ENCODE measurements around the gene BSPRY.

- TF ChIP-seq CTCF (IDR thresholded peaks at IDR 0.05; ENCODE audit: insufficient read depth, low read length) = no peak
- no peak for TF ChIP-seq REST (IDR thresholded peaks at IDR 0.05; ENCODE audit: insufficient replicate concordance, low read depth)
Measured at GRCh38 chr9:113368348-113368981, 19.1 kb downstream of the BSPRY start.

Measured in HL-60 (cell line).